Ureter (tissue), 1 donor: ENCODE results near the gene C3orf20. TPM values are rescaled to one million over a fixed set of nuclear protein-coding genes. Genes with fewer than 3 reads are reported as not detected.

Experiments used
- DNase-seq: peaks from one replicate; pipeline ENCODE4 v3.0.0-alpha.2; 2020; ENCODE audit warnings: low spot score
- total RNA-seq: library from RNA; stranded (reverse); gene quantifications from one replicate; pipeline ENCODE4 v1.2.4, GENCODE V29; 2023
- donor health status: DM: yes; HTN: yes; CAD: no.

Gene C3orf20
- total RNA-seq, 1 donor from 2014 or later: 0.31 TPM

DNA sequence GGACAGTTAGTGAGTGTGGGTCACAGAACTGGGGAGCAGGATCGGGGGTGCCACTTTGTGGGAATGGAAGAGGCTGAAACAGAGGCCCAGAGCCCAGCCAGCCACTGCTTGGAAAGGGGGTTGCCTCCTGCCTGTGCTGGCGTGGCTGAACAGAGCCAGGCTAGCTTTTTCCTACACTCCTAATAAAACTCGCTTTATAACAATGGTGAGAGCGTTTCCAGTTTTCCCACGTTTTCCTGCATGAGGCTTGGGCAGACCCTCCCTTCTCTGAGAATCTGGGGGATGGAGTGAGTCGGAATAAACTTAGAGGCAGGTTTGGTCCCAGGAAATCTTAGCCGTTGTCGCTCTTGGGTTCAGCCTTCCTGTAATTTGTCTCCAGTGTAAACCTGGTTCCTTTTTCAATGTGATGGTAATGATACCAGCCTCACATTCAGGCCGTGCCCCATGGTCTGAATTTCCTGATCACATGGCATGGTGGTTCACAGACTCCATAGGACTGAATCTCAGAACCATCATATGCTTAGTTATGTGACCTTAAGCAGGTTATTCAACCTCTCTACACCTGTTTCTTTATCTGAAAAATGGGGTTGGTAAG lies 137.4 kb downstream of the C3orf20 start:
- DNase-seq: no peak

DNA sequence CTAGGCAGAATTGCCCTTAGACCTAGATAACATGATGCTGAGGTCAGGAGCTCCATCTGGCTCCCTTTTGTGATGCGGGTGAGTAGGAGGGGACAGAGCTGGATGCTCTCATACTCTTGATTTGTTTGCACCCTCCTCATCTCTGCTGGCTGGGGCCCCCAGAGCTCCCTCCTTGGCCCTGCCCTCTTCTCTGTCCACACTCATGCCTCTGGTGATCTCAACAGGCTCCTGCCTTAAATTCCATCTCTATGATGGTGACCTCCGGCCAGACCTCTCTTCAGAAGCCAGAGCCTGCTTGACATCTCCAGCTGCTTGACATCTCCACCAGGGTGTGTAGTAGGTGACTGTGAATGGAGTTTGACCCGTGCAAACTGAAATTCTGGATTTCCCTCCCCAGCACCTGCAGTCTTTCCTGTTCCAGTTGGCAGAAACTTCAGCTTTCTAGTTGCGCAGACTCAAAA lies 139.5 kb downstream of the C3orf20 start:
- no peak for DNase-seq

GRCh38 chr3:14816359-14816758 lies 141.4 kb downstream of the C3orf20 start:
- no peak for DNase-seq

DNA sequence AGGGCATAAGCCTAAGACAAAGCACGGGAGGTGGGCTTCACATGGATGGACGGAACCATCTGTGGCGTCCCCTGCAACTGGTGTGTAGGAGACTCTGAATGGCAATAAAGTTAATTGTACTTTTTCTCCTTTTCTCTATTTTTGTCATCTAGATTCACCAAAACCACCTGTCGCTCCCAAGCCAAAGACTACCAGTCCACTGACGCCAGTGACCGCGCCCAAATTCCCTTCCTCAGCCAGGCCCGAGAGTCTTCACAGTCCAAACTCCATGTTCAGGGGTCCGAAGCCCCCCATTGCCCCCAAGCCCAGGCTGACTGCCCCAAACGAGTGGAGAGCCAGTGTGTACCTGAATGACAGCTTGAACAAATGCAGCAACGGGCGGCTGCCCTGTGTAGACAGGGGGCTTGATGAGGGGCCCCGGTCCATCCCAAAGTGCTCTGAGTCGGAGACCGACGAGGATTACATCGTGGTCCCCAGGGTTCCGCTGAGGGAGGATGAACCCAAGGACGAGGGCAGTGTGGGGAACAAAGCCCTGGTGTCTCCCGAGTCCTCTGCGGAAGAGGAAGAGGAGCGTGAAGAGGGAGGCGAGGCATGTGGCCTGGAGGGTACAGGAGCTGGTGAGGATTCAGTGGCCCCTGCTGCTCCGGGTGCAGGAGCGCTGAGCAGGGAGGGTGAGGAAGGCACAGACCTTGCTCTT lies 144.0 kb downstream of the C3orf20 start, which contains the start of gene FGD5:
Gene FGD5, plus strand, starts transcription at position 159 of the 697 bp plus-strand sequence. Its CDS starts 110 bp downstream, at position 269.
- DNase-seq: no peak

GRCh38 chr3:14819671-14820070 lies 144.7 kb downstream of the C3orf20 start:
- DNase-seq: no peak

DNA sequence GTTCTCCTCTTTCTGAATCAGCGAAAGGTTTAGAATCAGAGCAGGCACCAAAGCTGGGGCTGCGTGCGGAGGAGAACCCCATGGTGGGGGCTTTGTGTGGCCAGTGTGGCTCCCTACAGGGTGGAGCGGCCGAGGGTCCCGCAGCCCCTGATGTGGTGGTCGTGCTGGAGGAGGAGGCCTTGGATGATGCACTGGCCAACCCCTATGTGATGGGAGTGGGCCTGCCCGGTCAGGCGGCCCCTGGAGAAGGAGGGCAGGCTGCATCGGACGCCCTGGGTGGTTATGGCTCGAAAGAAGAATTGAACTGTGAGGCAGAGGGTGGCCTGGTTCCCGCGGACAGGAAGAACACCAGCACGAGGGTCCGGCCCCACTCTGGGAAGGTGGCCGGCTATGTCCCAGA lies 145.2 kb downstream of the C3orf20 start:
- no peak for DNase-seq

GRCh38 chr3:14821151-14821550 lies 146.2 kb downstream of the C3orf20 start:
- no peak for DNase-seq

- DNase-seq: no peak
Observed at GRCh38 chr3:14822134-14822533, 147.2 kb downstream of the C3orf20 start.

Other genes with a start within 250 kb of the C3orf20 start
- gene GRIP2, start 134.8 kb upstream of the C3orf20 start, total RNA-seq: 2.3 TPM
- 29.9 TPM for gene CCDC174, start 23.4 kb upstream of the C3orf20 start, total RNA-seq
- 23.2 TPM for gene FGD5, start 143.8 kb downstream of the C3orf20 start, total RNA-seq